GM23338 (cell line): Measurements from ENCODE around the gene FZD4. TPM values are rescaled to one million over a fixed set of nuclear protein-coding genes. Genes with fewer than 3 reads are reported as not detected.

Source experiments
- ATAC-seq: fragments of 200-7000 bp; cut with Tn5 transposase; 3 replicates; pipeline ENCODE4 v1.9.1; 2020
- DNase-seq: peaks from one replicate; pipeline ENCODE4 v3.0.0-alpha.2; 2015; ENCODE audit warnings: low spot score
- H2AFZ ChIP-seq: fragments of 200-600 bp; sonication (generic); 2 replicates; pipeline ENCODE4 v1.8.0; 2016; ENCODE audit warnings: antibody characterized with exemption, mild to moderate bottlenecking, moderate library complexity
- H3F3A ChIP-seq: fragments of 200-600 bp; sonication (generic); replicated peaks from 2 replicates; pipeline ENCODE4 v1.8.0; 2017; ENCODE audit warnings: antibody characterized with exemption, mixed run types, low read depth
- H3K27ac ChIP-seq: fragments of 200-600 bp; sonication (generic); 2 replicates; pipeline ENCODE4 v1.6.1; 2016; ENCODE audit warnings: low read depth
- H3K27me3 ChIP-seq: fragments of 200-600 bp; sonication (generic); 2 replicates; pipeline ENCODE4 v1.8.0; 2016; ENCODE audit warnings: mild to moderate bottlenecking, mixed run types, moderate library complexity; ENCODE audit not compliant: insufficient read depth
- H3K36me3 ChIP-seq: fragments of 200-600 bp; sonication (generic); 2 replicates; pipeline ENCODE4 v1.8.0; 2016; ENCODE audit warnings: mild to moderate bottlenecking; ENCODE audit not compliant: insufficient read depth
- H3K4me1 ChIP-seq: fragments of 200-600 bp; sonication (generic); 2 replicates; pipeline ENCODE4 v1.8.0; 2016; ENCODE audit warnings: mild to moderate bottlenecking, moderate library complexity; ENCODE audit not compliant: insufficient read depth
- H3K4me2 ChIP-seq: fragments of 200-600 bp; sonication (generic); 2 replicates; pipeline ENCODE4 v1.7.1; 2017; ENCODE audit warnings: mixed run types
- H3K4me3 ChIP-seq: fragments of 200-600 bp; sonication (generic); 2 replicates; pipeline ENCODE4 v1.6.1; 2016; ENCODE audit warnings: mixed run types
- H3K79me2 ChIP-seq: fragments of 200-600 bp; sonication (generic); replicated peaks from 2 replicates; pipeline ENCODE4 v1.8.0; 2017; ENCODE audit warnings: mild to moderate bottlenecking; ENCODE audit not compliant: insufficient read depth
- H3K9me2 ChIP-seq: fragments of 200-600 bp; sonication (generic); 2 replicates; pipeline ENCODE4 v1.8.0; 2017; ENCODE audit not compliant: insufficient read depth
- H4K20me1 ChIP-seq: fragments of 200-600 bp; sonication (generic); replicated peaks from 2 replicates; pipeline ENCODE4 v1.8.0; 2017; ENCODE audit warnings: mild to moderate bottlenecking; ENCODE audit not compliant: insufficient read depth
- H3K27ac Mint-ChIP-seq: 2 replicates; pipeline ENCODE4 v1.8.0; 2020; ENCODE audit warnings: inconsistent platforms, mild to moderate bottlenecking, moderate library complexity, mixed read lengths
- H3K27me3 Mint-ChIP-seq: 3 replicates; pipeline ENCODE4 v1.8.0; 2022; ENCODE audit warnings: low read depth, mild to moderate bottlenecking, moderate library complexity, mixed read lengths, inconsistent platforms; ENCODE audit not compliant: insufficient read depth, poor library complexity
- H3K36me3 Mint-ChIP-seq: 3 replicates; pipeline ENCODE4 v1.8.0; 2021; ENCODE audit warnings: low read depth, mild to moderate bottlenecking, inconsistent platforms, moderate library complexity, mixed read lengths
- H3K4me1 Mint-ChIP-seq: 3 replicates; pipeline ENCODE4 v1.8.0; 2020; ENCODE audit warnings: mild to moderate bottlenecking, inconsistent platforms, mixed read lengths
- H3K4me3 Mint-ChIP-seq: 3 replicates; pipeline ENCODE4 v1.8.0; 2021; ENCODE audit warnings: moderate library complexity, mild to moderate bottlenecking, inconsistent platforms, mixed read lengths
- H3K9me3 Mint-ChIP-seq: 3 replicates; pipeline ENCODE4 v1.8.0; 2020; ENCODE audit warnings: moderate library complexity, mild to moderate bottlenecking, inconsistent platforms, mixed read lengths
- CTCF ChIP-seq, 2 experiments: fragments of 200-600 bp in 1 of 2; sonication (generic) in 1 of 2; conservative IDR thresholded peaks; 2 replicates each; pipeline versions ENCODE4 v1.5.1 to v1.6.1; 2016 to 2017; ENCODE audit warnings: antibody characterized with exemption in 2 of 2, low read depth in 2 of 2, mild to moderate bottlenecking in 2 of 2, moderate library complexity in 1 of 2
- EZH2 ChIP-seq: fragments of 200-600 bp; sonication (generic); IDR thresholded peaks from one replicate; pipeline ENCODE4 v1.8.0; 2017; ENCODE audit warnings: antibody characterized with exemption, mild to moderate bottlenecking, low read depth; ENCODE audit not compliant: unreplicated experiment
- EZH2phosphoT487 ChIP-seq: fragments of 200-600 bp; sonication (generic); IDR thresholded peaks from one replicate; pipeline ENCODE4 v1.8.1; 2018; ENCODE audit warnings: antibody characterized with exemption; ENCODE audit not compliant: unreplicated experiment
- POLR2AphosphoS5 ChIP-seq: IDR thresholded peaks from 2 replicates; pipeline ENCODE4 v1.6.1; 2016; ENCODE audit warnings: antibody characterized with exemption, low read depth
- STAT1 ChIP-seq: IDR thresholded peaks from one replicate; pipeline ENCODE4 v1.6.1; 2016; ENCODE audit warnings: antibody characterized with exemption; ENCODE audit not compliant: unreplicated experiment
- ZNF114 ChIP-seq: fragments of 250-450 bp; sonication (Bioruptor Pico); IDR thresholded peaks from 2 replicates; pipeline ENCODE4 v1.5.0; 2020; ENCODE audit warnings: mild to moderate bottlenecking, moderate library complexity
- ZNF331 ChIP-seq: fragments of 250-450 bp; sonication (Bioruptor Pico); IDR thresholded peaks from 2 replicates; pipeline ENCODE4 v1.5.0; 2020; ENCODE audit warnings: low read depth, mild to moderate bottlenecking, moderate library complexity
- ZNF462 ChIP-seq: fragments of 250-450 bp; sonication (Bioruptor Pico); IDR thresholded peaks from 2 replicates; pipeline ENCODE4 v1.5.0; 2020; ENCODE audit warnings: mild to moderate bottlenecking, moderate library complexity
- polyA plus RNA-seq: library from polyadenylated mRNA; unstranded; fragments of >200 nt; fragmentation: Nextera tagmentation; extraction: Ambion mirVana; gene quantifications from 2 replicates; pipeline ENCODE4 v1.2.1, GENCODE V29; 2016
- total RNA-seq: library from RNA; depleted of rRNA; stranded (reverse); fragments of >200 nt; shearing (Covaris generic); gene quantifications from 2 replicates; pipeline ENCODE4 v1.2.3, GENCODE V29; 2014

FZD4 gene
- total and polyA plus RNA-seq, 2 experiments from 2014 or later: 1.4 to 8.9 TPM

GRCh38 chr11:86977441-86978050, 22.4 kb upstream of the FZD4 start (continued):
- TF ChIP-seq ZNF462 (CRISPR knock-in tag): no peak

GRCh38 chr11:86972734-86973133, 17.5 kb upstream of the FZD4 start:
- H3K4me3 Mint-ChIP-seq: no peak overlapping the region
- H3K27ac ChIP-seq: no peak overlapping the region
- H3K4me2 ChIP-seq: no peak overlapping the region
- H3K9me3 Mint-ChIP-seq: peaks cover 9% of the 10 kb centered on the region; the same call in 2 of the 3 replicates
- no peaks in the 10 kb centered on the region for H3K79me2 ChIP-seq
- no peak overlapping the region for H2AFZ ChIP-seq
- no peak for ATAC-seq
- H3K4me1 Mint-ChIP-seq: peaks cover 3% of the 10 kb centered on the region; the same call in 2 of the 3 replicates
- no peak for DNase-seq
- H3K36me3 ChIP-seq: no peaks in the 10 kb centered on the region
- no peaks in the 10 kb centered on the region for H3K36me3 Mint-ChIP-seq
- peaks cover 3% of the 10 kb centered on the region for H3K27me3 Mint-ChIP-seq
- no peaks in the 10 kb centered on the region for H3F3A ChIP-seq
- peaks cover 7% of the 10 kb centered on the region; the same call in 1 of the 2 replicates for H3K9me2 ChIP-seq
- no peaks in the 10 kb centered on the region for H3K4me1 ChIP-seq
- no peaks in the 10 kb centered on the region for H3K27me3 ChIP-seq
- H4K20me1 ChIP-seq: no peaks in the 10 kb centered on the region
- no peak overlapping the region for H3K27ac Mint-ChIP-seq
- H3K4me3 ChIP-seq: no peak overlapping the region
- TF ChIP-seq CTCF (conservative IDR thresholded peaks at IDR 0.05; ENCODE audit: low read depth in 2 of 2): no peak
- no peak for TF ChIP-seq ZNF331 (CRISPR knock-in tag)
- no peak for TF ChIP-seq POLR2AphosphoS5
- TF ChIP-seq EZH2: no peak
- TF ChIP-seq ZNF114 (CRISPR knock-in tag): no peak
- TF ChIP-seq EZH2phosphoT487: no peak
- TF ChIP-seq STAT1: no peak
